Endometrial microvascular endothelial cells (primary cell): ENCODE results near the gene FBXO44. TPM values are rescaled to one million over a fixed set of nuclear protein-coding genes. Genes with fewer than 3 reads are reported as not detected.

Source experiments
- in situ Hi-C: cut with HindIII; loops from 2 replicates; pipeline ENCODE4 v1.10.0; 2017; ENCODE audit warnings: low sequenced_read_pairs, low pct_unique_long_range_greater_than_20kb; ENCODE audit errors: inconsistent ontology term
- total RNA-seq: library from RNA; depleted of rRNA; stranded (reverse); fragments of >200 nt; gene quantifications from one replicate; pipeline ENCODE4 v1.2.3, GENCODE V29; 2015; ENCODE audit errors: inconsistent ontology term

Gene FBXO44, protein sequence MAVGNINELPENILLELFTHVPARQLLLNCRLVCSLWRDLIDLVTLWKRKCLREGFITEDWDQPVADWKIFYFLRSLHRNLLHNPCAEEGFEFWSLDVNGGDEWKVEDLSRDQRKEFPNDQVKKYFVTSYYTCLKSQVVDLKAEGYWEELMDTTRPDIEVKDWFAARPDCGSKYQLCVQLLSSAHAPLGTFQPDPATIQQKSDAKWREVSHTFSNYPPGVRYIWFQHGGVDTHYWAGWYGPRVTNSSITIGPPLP
- total RNA-seq: 8.5 TPM

- in situ Hi-C loops: no loop called here
Observed at GRCh38 chr1:11654137-11654938, at the start of gene FBXO44, which contains the start of gene FBXO2. TSS of gene FBXO44 (plus strand) at chr1:11654877. CDS start at chr1:11655836, 959 bp downstream. TSS of gene FBXO2 (minus strand) at chr1:11654429. CDS start at chr1:11654340, 89 bp downstream.

GRCh38 chr1:11606775-11607174, 47.9 kb upstream of the FBXO44 start:
- in situ Hi-C loops: loop anchor here (25.0 kb wide), 1 partner anchor 269 kb away; no protein-coding TSS in a partner anchor

- in situ Hi-C loops: loop anchor here (25.0 kb wide), 1 partner anchor 271 kb away; no protein-coding TSS in a partner anchor
Observed at GRCh38 chr1:11608596-11609130, 46.0 kb upstream of the FBXO44 start.

DNA sequence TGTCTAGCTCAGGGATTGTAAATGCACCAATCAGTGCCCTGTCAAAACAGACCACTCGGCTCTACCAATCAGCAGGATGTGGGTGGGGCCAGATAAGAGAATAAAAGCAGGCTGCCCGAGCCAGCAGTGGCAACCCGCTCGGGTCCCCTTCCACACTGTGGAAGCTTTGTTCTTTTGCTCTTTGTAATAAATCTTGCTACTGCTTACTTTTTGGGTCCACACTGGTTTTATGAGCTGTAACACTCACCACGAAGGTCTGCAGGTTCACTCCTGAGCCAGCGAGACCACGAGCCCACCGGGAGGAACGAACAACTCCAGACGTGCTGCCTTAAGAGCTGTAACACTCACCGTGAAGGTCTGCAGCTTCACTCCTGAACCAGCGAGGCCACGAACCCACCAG, 45.3 kb upstream of the FBXO44 start:
- in situ Hi-C loops: loop anchor here (25.0 kb wide), 1 partner anchor 272 kb away; no protein-coding TSS in a partner anchor

DNA sequence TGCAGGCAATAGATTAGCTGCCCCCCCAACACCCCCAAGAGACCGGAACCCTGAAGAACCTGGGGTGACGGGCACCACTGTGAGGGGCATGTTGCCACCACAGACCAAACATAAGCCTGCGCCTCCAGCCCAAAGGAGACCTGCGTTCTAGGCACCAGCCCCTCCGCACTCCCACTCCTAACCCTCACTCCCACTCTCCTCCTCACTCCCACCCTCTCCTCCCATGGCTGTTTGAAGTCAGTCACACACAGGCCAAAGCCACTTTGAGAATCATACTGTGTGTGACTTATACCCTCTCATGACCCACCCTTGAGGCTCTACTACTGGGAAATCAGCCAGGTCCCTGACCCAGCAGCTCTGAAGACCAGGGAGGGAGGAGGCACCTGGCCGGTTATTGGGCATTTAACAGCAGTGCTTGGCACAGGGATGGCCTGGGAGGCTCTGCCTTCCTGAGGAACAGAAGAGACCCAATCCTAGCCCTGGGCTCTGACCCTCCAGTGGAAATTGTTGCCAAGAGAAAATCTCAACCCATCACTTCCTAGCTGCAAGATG, 44.0 kb upstream of the FBXO44 start:
- in situ Hi-C loops: loop anchor here (25.0 kb wide), 1 partner anchor 273 kb away; no protein-coding TSS in a partner anchor

- in situ Hi-C loops: loop anchor here (25.0 kb wide), 1 partner anchor 274 kb away; no protein-coding TSS in a partner anchor
Observed at GRCh38 chr1:11611638-11612327, 42.9 kb upstream of the FBXO44 start.

DNA sequence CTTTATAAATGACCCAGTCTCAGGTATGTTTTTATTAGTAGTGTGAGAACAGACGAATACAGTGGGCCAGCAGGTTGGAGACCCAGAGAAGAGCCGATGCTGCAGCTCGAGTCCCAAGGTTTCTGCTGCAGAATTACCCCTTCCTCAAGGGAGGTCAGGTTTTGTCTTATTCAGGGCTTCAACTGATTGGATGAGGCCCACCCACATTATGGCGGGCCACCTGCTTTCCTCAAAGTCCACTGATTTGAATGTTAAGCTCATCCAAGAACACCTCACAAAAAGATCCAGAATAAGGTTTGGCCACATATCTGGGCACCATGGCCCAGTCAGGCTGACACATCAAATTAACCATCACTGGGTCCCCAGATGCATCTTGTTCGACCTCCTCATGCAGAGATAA, 41.3 kb upstream of the FBXO44 start:
- in situ Hi-C loops: loop anchor here (25.0 kb wide), 1 partner anchor 276 kb away; no protein-coding TSS in a partner anchor

GRCh38 chr1:11615090-11615489, 39.6 kb upstream of the FBXO44 start:
- in situ Hi-C loops: loop anchor here (25.0 kb wide), 1 partner anchor 278 kb away; no protein-coding TSS in a partner anchor

DNA sequence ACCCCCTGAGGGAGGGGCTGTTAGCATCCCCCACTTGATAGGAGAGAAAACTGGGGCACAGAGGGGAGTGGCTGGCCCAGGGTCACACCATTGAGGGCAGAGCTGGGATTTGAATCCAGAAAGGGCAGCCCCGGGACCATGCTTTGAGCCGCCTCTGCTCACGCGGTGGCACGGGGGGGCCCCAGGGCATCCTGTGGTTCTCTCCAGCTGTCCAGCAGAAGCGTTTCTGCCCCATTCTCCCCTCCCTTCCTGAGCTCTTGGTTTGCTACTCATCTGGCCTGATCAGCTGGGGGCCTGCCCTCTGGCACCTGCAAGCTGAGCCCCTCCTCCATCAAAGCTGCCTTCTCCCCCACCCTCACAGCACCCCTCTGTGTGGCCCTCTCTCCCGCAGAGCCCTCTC, 37.9 kb upstream of the FBXO44 start:
- in situ Hi-C loops: loop anchor here (25.0 kb wide), 1 partner anchor 279 kb away; no protein-coding TSS in a partner anchor

DNA sequence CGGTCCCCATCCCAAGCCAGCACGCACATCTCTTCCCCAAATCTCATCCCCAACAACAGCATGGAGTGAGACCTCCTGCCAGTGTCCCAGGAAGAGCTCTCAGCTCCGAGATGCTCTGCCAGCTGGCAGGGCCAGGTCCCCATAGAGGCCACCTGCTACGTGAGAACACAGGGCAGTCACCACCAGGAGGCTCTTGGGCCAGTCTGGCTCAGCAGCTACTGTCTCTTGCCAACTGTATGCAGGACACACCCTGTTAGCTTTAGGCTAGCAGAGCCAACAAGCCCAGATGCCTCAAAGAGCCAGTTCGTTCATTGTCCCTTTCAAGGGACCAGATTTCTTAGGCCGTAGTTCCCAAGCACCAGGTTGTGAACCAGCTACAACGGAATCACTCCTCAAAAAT, 37.4 kb upstream of the FBXO44 start:
- in situ Hi-C loops: loop anchor here (25.0 kb wide), 1 partner anchor 280 kb away; no protein-coding TSS in a partner anchor

- in situ Hi-C loops: loop anchor here (25.0 kb wide), 1 partner anchor 280 kb away; no protein-coding TSS in a partner anchor
Observed at GRCh38 chr1:11617741-11618140, 36.9 kb upstream of the FBXO44 start.

- in situ Hi-C loops: loop anchor here (25.0 kb wide), 1 partner anchor 283 kb away; no protein-coding TSS in a partner anchor
Observed at GRCh38 chr1:11620405-11620804, 34.3 kb upstream of the FBXO44 start.

DNA sequence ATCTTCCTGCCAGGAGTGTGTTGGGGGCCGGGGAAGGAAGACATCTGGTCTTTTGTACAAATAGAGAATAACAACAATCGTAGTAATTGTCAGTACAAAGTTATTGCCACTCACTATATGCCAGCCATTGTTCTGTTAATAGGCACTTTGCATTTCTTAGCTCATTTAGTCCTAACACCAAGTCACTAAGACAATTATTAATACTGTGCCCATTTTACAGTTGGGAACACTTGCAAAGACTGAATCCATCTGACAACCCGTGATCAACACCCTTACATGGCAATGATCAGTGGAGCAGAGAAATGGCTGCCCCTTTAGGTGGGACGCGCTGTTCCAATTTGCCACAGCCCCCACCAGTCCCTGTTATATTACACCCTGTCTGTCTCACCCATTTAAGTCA, 33.8 kb upstream of the FBXO44 start:
- in situ Hi-C loops: loop anchor here (25.0 kb wide), 1 partner anchor 284 kb away; no protein-coding TSS in a partner anchor

- in situ Hi-C loops: loop anchor here (25.0 kb wide), 1 partner anchor 285 kb away; no protein-coding TSS in a partner anchor
Observed at GRCh38 chr1:11622398-11622797, 32.3 kb upstream of the FBXO44 start.

- in situ Hi-C loops: loop anchor here (25.0 kb wide), 1 partner anchor 286 kb away; no protein-coding TSS in a partner anchor
Observed at GRCh38 chr1:11623702-11624101, 31.0 kb upstream of the FBXO44 start.

GRCh38 chr1:11626551-11626950, 28.1 kb upstream of the FBXO44 start:
- in situ Hi-C loops: no loop called here

DNA sequence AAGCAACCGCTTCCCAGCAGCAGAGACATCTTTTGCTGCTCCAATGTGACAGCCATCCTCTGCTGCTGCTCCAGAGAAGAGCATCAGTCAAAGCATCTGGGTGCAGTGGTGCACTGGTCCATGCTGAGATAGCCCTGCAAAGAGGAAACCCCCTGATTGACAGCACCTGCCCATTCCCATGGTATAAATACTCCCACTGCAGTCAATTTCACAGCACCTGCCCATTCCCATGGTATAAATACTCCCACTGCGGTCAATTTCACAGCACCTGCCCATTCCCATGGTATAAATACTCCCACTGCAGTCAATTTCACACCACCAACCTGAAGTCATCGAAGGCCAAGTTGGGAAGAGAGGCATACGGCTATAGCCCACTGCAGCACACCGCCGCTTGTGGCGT, 25.9 kb upstream of the FBXO44 start:
- in situ Hi-C loops: no loop called here
